AG04450 (cell line): Measurements from ENCODE around the gene ERVW-1. TPM values are rescaled to one million over a fixed set of nuclear protein-coding genes. Genes with fewer than 3 reads are reported as not detected.

Source experiments
- CTCF ChIA-PET: fragments of 300-600, 350-600 bp; formaldehyde crosslinking; extraction: SDS; loops from one replicate; lab custom pipeline; 2022; ENCODE audit warnings: antibody characterized with exemption, inconsistent platforms; lab: Charles Lee
- POLR2A ChIA-PET: fragments of 350-600 bp; formaldehyde crosslinking; extraction: SDS; loops from one replicate; lab custom pipeline; 2021; ENCODE audit warnings: antibody characterized with exemption, inconsistent platforms; lab: Yijun Ruan, JAX
- DNase-seq: peaks from one replicate; pipeline ENCODE4 v3.0.0-alpha.2; 2011; ENCODE audit warnings: low read depth, low spot score
- H3K27ac ChIP-seq: one replicate; pipeline ENCODE4 v1.5.1; 2012; ENCODE audit warnings: low read depth, low read length, control low read depth
- H3K27me3 ChIP-seq: one replicate; pipeline ENCODE4 v1.6.0; 2012; ENCODE audit warnings: low read length; ENCODE audit not compliant: control insufficient read depth, insufficient read depth
- H3K4me3 ChIP-seq: 2 replicates; pipeline ENCODE4 v1.5.1; 2011; ENCODE audit warnings: mild to moderate bottlenecking, low read depth, low read length, control low read depth
- H3K9me3 ChIP-seq: 2 replicates; pipeline ENCODE4 v1.5.1; 2012; ENCODE audit warnings: low read length; ENCODE audit not compliant: control insufficient read depth, insufficient read depth
- polyA plus RNA-seq: library from polyadenylated mRNA; depleted of rRNA; stranded (reverse); fragments of >200 nt; gene quantifications from 2 replicates; pipeline ENCODE4 v1.2.3, GENCODE V29; 2011
- TF ChIP-seq, protein P1 (sequence below): IDR thresholded peaks from 2 replicates; pipeline ENCODE4 v1.5.1; 2011; ENCODE audit warnings: low read depth, low read length, control low read depth, inconsistent platforms

The ERVW-1 gene
- polyA plus RNA-seq, 1 experiment, result not detected

- Histone ChIP-seq H3K27ac (no peak overlapping the region), H3K9me3 (peaks cover 5% of the 10 kb centered on the region; the same call in 1 of the 2 replicates), H3K27me3 (no peaks in the 10 kb centered on the region), H3K4me3 (no peak overlapping the region)
- DNase-seq, result no peak
- TF ChIP-seq, protein P1, sequence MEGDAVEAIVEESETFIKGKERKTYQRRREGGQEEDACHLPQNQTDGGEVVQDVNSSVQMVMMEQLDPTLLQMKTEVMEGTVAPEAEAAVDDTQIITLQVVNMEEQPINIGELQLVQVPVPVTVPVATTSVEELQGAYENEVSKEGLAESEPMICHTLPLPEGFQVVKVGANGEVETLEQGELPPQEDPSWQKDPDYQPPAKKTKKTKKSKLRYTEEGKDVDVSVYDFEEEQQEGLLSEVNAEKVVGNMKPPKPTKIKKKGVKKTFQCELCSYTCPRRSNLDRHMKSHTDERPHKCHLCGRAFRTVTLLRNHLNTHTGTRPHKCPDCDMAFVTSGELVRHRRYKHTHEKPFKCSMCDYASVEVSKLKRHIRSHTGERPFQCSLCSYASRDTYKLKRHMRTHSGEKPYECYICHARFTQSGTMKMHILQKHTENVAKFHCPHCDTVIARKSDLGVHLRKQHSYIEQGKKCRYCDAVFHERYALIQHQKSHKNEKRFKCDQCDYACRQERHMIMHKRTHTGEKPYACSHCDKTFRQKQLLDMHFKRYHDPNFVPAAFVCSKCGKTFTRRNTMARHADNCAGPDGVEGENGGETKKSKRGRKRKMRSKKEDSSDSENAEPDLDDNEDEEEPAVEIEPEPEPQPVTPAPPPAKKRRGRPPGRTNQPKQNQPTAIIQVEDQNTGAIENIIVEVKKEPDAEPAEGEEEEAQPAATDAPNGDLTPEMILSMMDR, result no peak
- POLR2A ChIA-PET, result no interaction called here
- CTCF ChIA-PET, result no interaction called here
Observed at GRCh38 chr7:92464515-92464914, 13.2 kb downstream of the ERVW-1 start.

DNA sequence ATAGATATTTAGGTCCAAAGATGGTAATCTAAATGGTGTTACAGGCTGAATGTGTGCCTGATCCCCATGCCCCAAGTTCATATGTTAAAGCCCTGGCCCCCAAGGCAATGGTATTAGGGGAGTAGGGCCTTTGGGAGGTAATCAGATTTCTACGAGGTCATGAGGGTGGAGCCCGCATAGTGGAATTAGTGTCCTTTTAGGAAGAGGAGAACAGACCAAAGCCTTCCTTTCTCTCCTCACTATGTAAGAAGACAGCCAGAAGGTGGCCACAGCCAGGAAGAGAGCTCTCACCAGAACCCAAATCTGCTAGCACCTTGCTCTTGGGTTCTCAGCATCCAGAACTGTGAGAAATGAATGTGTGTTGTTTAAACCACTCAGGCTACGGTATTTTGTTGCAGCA, 15.2 kb downstream of the ERVW-1 start:
- no peak overlapping the region for H3K27ac ChIP-seq
- TF ChIP-seq, protein P1, result no peak
- POLR2A ChIA-PET, result no interaction called here
- H3K9me3 ChIP-seq, result no peaks in the 10 kb centered on the region
- no peak for DNase-seq
- CTCF ChIA-PET, result interaction anchor here (1.5 to 2.7 kb wide), 2 partner anchors 11 to 140 kb away, joined by 4 to 20 read pairs; no protein-coding TSS in a partner anchor
- no peaks in the 10 kb centered on the region for H3K27me3 ChIP-seq
- no peak overlapping the region for H3K4me3 ChIP-seq

DNA sequence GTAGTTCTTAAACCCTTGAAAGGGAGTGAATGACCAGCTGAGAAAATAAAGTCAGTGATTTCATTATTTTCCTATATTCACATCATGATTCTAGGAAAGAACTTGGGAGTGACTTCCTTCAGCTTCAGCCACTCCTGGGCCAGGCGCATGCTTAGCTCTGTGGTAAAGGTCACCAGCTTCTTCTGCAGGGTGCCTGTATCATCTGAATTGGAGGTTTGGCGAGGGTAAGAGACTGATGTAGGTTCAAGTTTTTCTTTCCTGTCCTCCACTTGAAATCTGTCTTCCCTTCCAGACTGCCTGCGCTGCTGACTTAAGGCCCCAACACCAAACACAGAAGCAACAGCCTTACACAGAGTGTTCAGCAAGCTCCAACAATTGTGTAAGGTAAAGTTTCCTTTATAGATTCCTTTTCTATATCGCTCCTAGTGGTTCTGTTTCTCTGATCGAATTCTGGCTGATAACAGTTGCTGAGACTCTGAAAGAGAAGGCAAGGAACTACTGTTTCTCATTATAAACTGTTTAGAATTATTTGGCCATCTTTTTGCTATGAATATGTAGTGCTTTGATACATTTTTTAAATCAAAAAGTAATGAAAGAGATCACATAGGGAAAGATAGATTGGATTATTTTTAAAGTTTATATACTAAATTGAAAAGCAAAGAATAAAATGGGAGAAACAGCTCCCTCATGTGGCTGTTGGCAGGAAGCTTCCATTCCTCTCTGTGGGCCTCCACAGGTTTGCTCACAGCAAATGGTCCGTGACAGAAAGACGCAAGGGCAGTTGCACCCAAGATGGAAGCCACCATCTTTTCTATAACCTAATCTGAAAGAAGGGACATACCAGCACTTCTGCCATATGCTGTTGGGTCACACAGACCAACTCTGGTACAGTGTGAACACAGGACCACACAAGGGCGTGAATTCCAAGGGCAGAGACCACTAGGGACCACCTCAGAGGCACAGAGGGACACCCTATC, 16.4 kb downstream of the ERVW-1 start:
- ChIA-PET CTCF (interaction anchor here (0.6 to 3.0 kb wide), 33 partner anchors 10 to 713 kb away, joined by 3 to 38 read pairs (median 4); partner anchors contain the start of genes ERVW-1, GATAD1, LRRD1 and MTERF1), POLR2A (interaction anchor here (0.6 kb wide), 1 partner anchor 234 kb away, joined by 4 read pairs; no protein-coding TSS in a partner anchor)
- no peak for DNase-seq

GRCh38 chr7:92460510-92460909, 17.2 kb downstream of the ERVW-1 start:
- Histone ChIP-seq H3K27me3 (no peaks in the 10 kb centered on the region), H3K4me3 (no peak overlapping the region), H3K9me3 (no peaks in the 10 kb centered on the region), H3K27ac (no peak overlapping the region)
- no peak for DNase-seq
- TF ChIP-seq, protein P1, result no peak
- CTCF ChIA-PET, result interaction anchor here (0.6 to 3.0 kb wide), 25 partner anchors 9 to 630 kb away, joined by 3 to 38 read pairs (median 5); partner anchors contain the start of genes ERVW-1, GATAD1, LRRD1 and PEX1
- POLR2A ChIA-PET, result no interaction called here

More for the DNA sequence above, 16.4 kb downstream of the ERVW-1 start:
- Histone ChIP-seq H3K4me3 (no peak overlapping the region), H3K9me3 (no peaks in the 10 kb centered on the region), H3K27me3 (no peaks in the 10 kb centered on the region), H3K27ac (no peak overlapping the region)
- TF ChIP-seq, protein P1, result peak; percentile 82
